IMR-90 (cell line): Measurements from ENCODE around the gene MCL1. TPM values are rescaled to one million over a fixed set of nuclear protein-coding genes. Genes with fewer than 3 reads are reported as not detected.

ENCODE experiments used
- ATAC-seq: fragments of 200-7000 bp; cut with Tn5 transposase; 2 replicates; pipeline ENCODE4 v1.9.1; 2020; ENCODE audit warnings: low read depth, mild to moderate bottlenecking, moderate library complexity
- Bru-seq: library from RNA; stranded (reverse); fragments of 400-500 nt; gene quantifications from one replicate; lab custom pipeline; 2021; lab: Mats Ljungman, UMichigan
- BruChase-seq, 2 experiments: library from RNA; stranded (reverse); fragments of 400-500 nt; gene quantifications; one replicate each; lab custom pipeline; 2021; lab: Mats Ljungman, UMichigan
- BruUV-seq: library from RNA; stranded (reverse); fragments of 400-500 nt; replicated peaks from 2 replicates; lab custom pipeline; 2021; lab: Mats Ljungman, UMichigan
- CTCF ChIA-PET: fragments of 300-600 bp; formaldehyde crosslinking; extraction: SDS; loops from one replicate; lab custom pipeline; 2021; ENCODE audit warnings: antibody characterized with exemption; lab: Yijun Ruan, JAX
- POLR2A ChIA-PET: fragments of 300-600 bp; sonication (Branson Sonifier 250); formaldehyde crosslinking; loops from one replicate; lab custom pipeline; 2022; ENCODE audit warnings: antibody characterized with exemption; ENCODE audit not compliant: unreplicated experiment; lab: Charles Lee
- DNase-seq: peaks from one replicate; pipeline ENCODE4 v3.0.0; 2013
- H2AFZ ChIP-seq: replicated peaks from 2 replicates; pipeline ENCODE3; 2013; ENCODE audit warnings: low read length, mild to moderate bottlenecking; ENCODE audit not compliant: poor library complexity
- H2AK5ac ChIP-seq: 2 replicates; pipeline ENCODE4 v1.6.1; 2013; ENCODE audit warnings: low read depth, low read length, inconsistent platforms
- H2AK9ac ChIP-seq: replicated peaks from 2 replicates; pipeline ENCODE3; 2013; ENCODE audit warnings: mild to moderate bottlenecking, low read depth, low read length, moderate library complexity; ENCODE audit not compliant: poor library complexity
- H2BK120ac ChIP-seq: 2 replicates; pipeline ENCODE4 v1.6.1; 2013; ENCODE audit warnings: low read depth, low read length, inconsistent platforms
- H2BK15ac ChIP-seq: 3 replicates; pipeline ENCODE4 v1.6.1; 2013; ENCODE audit warnings: low read depth, low read length, inconsistent platforms
- H2BK20ac ChIP-seq: 2 replicates; pipeline ENCODE4 v1.6.1; 2013; ENCODE audit warnings: low read depth, mild to moderate bottlenecking, inconsistent platforms, low read length, moderate library complexity
- H2BK5ac ChIP-seq: 2 replicates; pipeline ENCODE4 v1.6.1; 2013; ENCODE audit warnings: mild to moderate bottlenecking, low read depth, low read length, inconsistent platforms; ENCODE audit not compliant: poor library complexity, severe bottlenecking
- H3K14ac ChIP-seq: replicated peaks from 2 replicates; pipeline ENCODE4 v1.6.1; 2013; ENCODE audit warnings: low read depth, low read length, inconsistent platforms
- H3K18ac ChIP-seq: 2 replicates; pipeline ENCODE4 v1.6.1; 2013; ENCODE audit warnings: low read depth, low read length, control low read depth
- H3K23ac ChIP-seq: 2 replicates; pipeline ENCODE4 v1.6.1; 2013; ENCODE audit warnings: low read depth, low read length, inconsistent platforms
- H3K27ac ChIP-seq: 2 replicates; pipeline ENCODE4 v1.5.1; 2013; ENCODE audit warnings: mild to moderate bottlenecking, control low read depth, low read length; ENCODE audit not compliant: insufficient read depth
- H3K27me3 ChIP-seq: 2 replicates; pipeline ENCODE4 v1.6.1; 2013; ENCODE audit warnings: low read length; ENCODE audit not compliant: control insufficient read depth, insufficient read depth
- H3K36me3 ChIP-seq: 2 replicates; pipeline ENCODE4 v1.6.1; 2013; ENCODE audit warnings: low read length, mixed read lengths; ENCODE audit not compliant: control insufficient read depth, insufficient read depth
- H3K4ac ChIP-seq: 2 replicates; pipeline ENCODE4 v1.6.1; 2013; ENCODE audit warnings: low read depth, low read length, inconsistent platforms
- H3K4me1 ChIP-seq: 2 replicates; pipeline ENCODE4 v1.6.1; 2013; ENCODE audit warnings: low read length, mixed read lengths; ENCODE audit not compliant: control insufficient read depth, insufficient read depth
- H3K4me2 ChIP-seq: 2 replicates; pipeline ENCODE4 v1.6.1; 2013; ENCODE audit warnings: low read depth, mild to moderate bottlenecking, control low read depth, low read length, moderate library complexity
- H3K4me3 ChIP-seq: 2 replicates; pipeline ENCODE4 v1.5.1; 2013; ENCODE audit warnings: low read depth, mild to moderate bottlenecking, control low read depth, low read length, moderate library complexity; ENCODE audit not compliant: insufficient read depth
- H3K56ac ChIP-seq: 2 replicates; pipeline ENCODE4 v1.6.1; 2013; ENCODE audit warnings: low read length, inconsistent platforms; ENCODE audit not compliant: insufficient read depth; ENCODE audit errors: extremely low read depth
- H3K79me1 ChIP-seq, 2 experiments: 2 replicates each; pipeline ENCODE4 v1.6.1; 2013; ENCODE audit warnings: low read length in 2 of 2, inconsistent platforms in 1 of 2, low read depth in 1 of 2
- H3K9ac ChIP-seq: 2 replicates; pipeline ENCODE4 v1.6.1; 2013; ENCODE audit warnings: low read depth, low read length, control low read depth
- H3K9me1 ChIP-seq: 2 replicates; pipeline ENCODE4 v1.6.1; 2013; ENCODE audit warnings: low read length, inconsistent platforms; ENCODE audit not compliant: insufficient read depth
- H3K9me3 ChIP-seq: 2 replicates; pipeline ENCODE4 v1.6.1; 2013; ENCODE audit warnings: low read length; ENCODE audit not compliant: control insufficient read depth, insufficient read depth
- H4K20me1 ChIP-seq: 2 replicates; pipeline ENCODE4 v1.6.1; 2013; ENCODE audit warnings: low read length, inconsistent platforms; ENCODE audit not compliant: insufficient read depth
- H4K5ac ChIP-seq: 2 replicates; pipeline ENCODE4 v1.6.1; 2013; ENCODE audit warnings: mild to moderate bottlenecking, low read depth, low read length, control low read depth
- H4K8ac ChIP-seq, 2 experiments: 2 replicates each; pipeline ENCODE4 v1.6.1; 2013; ENCODE audit warnings: low read depth in 2 of 2, low read length in 2 of 2, control low read depth in 1 of 2, inconsistent platforms in 1 of 2
- H4K91ac ChIP-seq: 2 replicates; pipeline ENCODE4 v1.6.1; 2013; ENCODE audit warnings: low read depth, low read length, inconsistent platforms; ENCODE audit not compliant: insufficient read depth
- CHD1 ChIP-seq: IDR thresholded peaks from 2 replicates; pipeline ENCODE4 v1.6.1; 2012; ENCODE audit warnings: low read depth, low read length, improper control_type of control experiment
- MAFK ChIP-seq: IDR thresholded peaks from 2 replicates; pipeline ENCODE4 v1.6.1; 2012; ENCODE audit warnings: low read depth, low read length, improper control_type of control experiment
- MAZ ChIP-seq: IDR thresholded peaks from 2 replicates; pipeline ENCODE4 v1.6.1; 2012; ENCODE audit warnings: low read depth, mild to moderate bottlenecking, low read length, improper control_type of control experiment, moderate library complexity, borderline replicate concordance
- MXI1 ChIP-seq: IDR thresholded peaks from 2 replicates; pipeline ENCODE4 v1.6.1; 2012; ENCODE audit warnings: low read depth, mild to moderate bottlenecking, low read length, moderate library complexity, borderline replicate concordance
- NFE2L2 ChIP-seq: fragments of 150-350 bp; IDR thresholded peaks from 2 replicates; pipeline ENCODE4 v1.6.1; 2016; ENCODE audit warnings: low read depth, mild to moderate bottlenecking, low read length
- POLR2A ChIP-seq: IDR thresholded peaks from 2 replicates; pipeline ENCODE4 v1.6.1; 2012; ENCODE audit warnings: mild to moderate bottlenecking, low read depth, low read length
- RAD21 ChIP-seq: IDR thresholded peaks from 2 replicates; pipeline ENCODE4 v1.6.1; 2012; ENCODE audit warnings: low read length, improper control_type of control experiment
- SMC3 ChIP-seq: fragments of 150-350 bp; IDR thresholded peaks from 2 replicates; pipeline ENCODE4 v1.6.1; 2016; ENCODE audit warnings: low read depth, mild to moderate bottlenecking, antibody characterized with exemption, low read length, moderate library complexity
- WGBS, 2 experiments: methylation state at CpG; one replicate each; pipeline versions ENCODE4 v1.1.5 to v1.1.7; 2013; ENCODE audit warnings: missing lambda C conversion rate in 2 of 2; ENCODE audit not compliant: insufficient read length in 1 of 2; ENCODE audit errors: extremely low coverage in 2 of 2; 5-methylcytosine and 5-hydroxymethylcytosine counted together
- dilution Hi-C: fragments of 300-500 bp; cut with HindIII; formaldehyde crosslinking; loops from one replicate; pipeline ENCODE4 v1.14.3; 2018; ENCODE audit warnings: low sequenced_read_pairs; ENCODE audit not compliant: unreplicated experiment
- in situ Hi-C: fragments of 300-500 bp; cut with MboI; formaldehyde crosslinking; loops from 3 replicates; pipeline ENCODE4 v1.14.3; 2019; ENCODE audit warnings: low sequenced_read_pairs, inconsistent platforms, mixed read lengths
- intact Hi-C: fragments of 100-400 bp; cut with micrococcal nuclease; formaldehyde crosslinking; loops from 2 replicates; pipeline ENCODE4 v1.10.0; 2022
- long read RNA-seq: library from polyadenylated mRNA; unstranded; transcript quantifications from one replicate; pipeline ENCODE4 v2.0.0, GENCODE V29; 2021; ENCODE audit not compliant: unreplicated experiment
- polyA plus RNA-seq, 3 experiments: library from polyadenylated mRNA; depleted of rRNA; stranded (reverse); fragments of >200 nt; gene quantifications; 2 replicates each; pipeline ENCODE4 v1.2.3, GENCODE V29; 2012; ENCODE audit warnings: low replicate concordance in 1 of 3
- total RNA-seq: library from RNA; depleted of rRNA; stranded (reverse); fragments of >200 nt; gene quantifications from 2 replicates; pipeline ENCODE4 v1.2.3, GENCODE V29; 2012; rRNA removed
- TF ChIP-seq, protein P1 (sequence below): conservative IDR thresholded peaks from 2 replicates; pipeline ENCODE4 v1.5.1; 2012; ENCODE audit warnings: mild to moderate bottlenecking, low read depth, low read length, improper control_type of control experiment
- TF ChIP-seq, protein P2 (sequence below): fragments of 150-350 bp; IDR thresholded peaks from 2 replicates; pipeline ENCODE4 v1.6.1; 2016; ENCODE audit warnings: low read depth, mild to moderate bottlenecking, low read length, moderate library complexity, borderline replicate concordance

Gene MCL1
- total RNA-seq (142 and 212 TPM in 2 replicates), polyA plus RNA-seq (2012; rRNA removed) (79.5 and 88.4 TPM in 2 replicates), Bru-seq, nascent RNA (percentile 100 among the genes with signal in this experiment), BruChase-seq, experiment 1, labeled RNA remaining after a 6-hour chase (percentile 97 among the genes with signal in this experiment), BruChase-seq, experiment 2, labeled RNA remaining after a 2-hour chase (percentile 100 among the genes with signal in this experiment)
- 32.7 and 42.7 TPM in 2 replicates for polyA plus RNA-seq (2012; cell fraction: cytosol; rRNA removed)
- polyA plus RNA-seq (2012; cell fraction: nucleus; rRNA removed; ENCODE audit: low replicate concordance): 327 and 737 TPM in 2 replicates
- long read RNA-seq, transcript MCL1-202 (3 exons, 3,932 nt): major isoform, 122 of 124 reads
- long read RNA-seq, partial matches to known transcripts: 0 of 124 reads
- long read RNA-seq, other reads (novel, unspliced or antisense): 0 of 124 reads

DNA sequence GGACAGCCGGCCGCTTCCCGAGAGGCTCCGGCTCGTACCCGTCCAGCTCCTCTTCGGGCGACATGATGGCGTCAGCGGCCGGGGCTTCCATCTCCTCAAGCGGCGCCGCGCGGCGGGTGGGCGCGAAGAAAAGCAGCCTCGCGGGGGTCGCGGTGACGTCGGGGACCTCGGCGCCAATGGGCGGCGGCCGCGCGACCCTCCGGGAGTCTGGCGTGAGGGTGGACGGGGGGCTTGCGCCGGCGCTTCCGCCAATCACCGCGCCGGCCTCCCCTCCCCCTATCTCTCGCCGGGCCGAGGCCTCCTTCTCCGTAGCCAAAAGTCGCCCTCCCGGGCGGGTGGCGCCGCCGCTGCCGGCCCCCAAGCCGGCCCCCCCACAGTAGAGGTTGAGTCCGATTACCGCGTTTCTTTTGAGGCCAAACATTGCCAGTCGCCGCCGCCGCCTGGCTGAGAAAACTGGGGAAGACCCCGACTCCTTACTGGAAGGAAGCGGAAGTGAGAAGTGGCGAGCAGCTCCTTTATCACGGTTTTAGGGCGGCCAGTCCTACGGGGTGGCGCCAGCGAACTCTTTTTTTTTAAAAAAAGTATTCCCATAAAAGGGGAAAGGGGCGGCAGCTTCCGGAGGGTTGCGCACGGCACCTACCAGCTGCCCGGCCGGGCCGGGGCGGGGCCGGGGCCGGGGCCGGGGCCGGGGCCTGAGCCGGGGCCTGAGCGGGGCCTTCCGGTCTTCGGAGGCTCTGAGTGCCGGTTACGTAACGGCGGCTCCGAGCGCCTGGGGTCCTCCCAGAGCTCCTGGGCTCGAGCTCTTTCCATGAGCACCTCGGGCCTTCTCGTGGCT is at the start of gene MCL1:
Gene MCL1 (minus strand): TSS at position 501 of the 835 bp plus-strand sequence. CDS start 80 bp downstream, at position 421.
- peak within 1 kb of the TSS; percentile 100 for H3K23ac ChIP-seq
- peaks cover 51% of the 10 kb centered on the region for H4K20me1 ChIP-seq
- no peaks in the 10 kb centered on the region for H3K27me3 ChIP-seq
- peak within 1 kb of the TSS; percentile 93 for H3K9ac ChIP-seq
- peak; percentile 80 for ATAC-seq
- peaks cover 11 to 20% of the 10 kb centered on the region in 2 experiments; a peak in 3 of 4 replicates for H3K79me1 ChIP-seq
- H3K27ac ChIP-seq: peak within 1 kb of the TSS; percentile 95
- peak within 1 kb of the TSS; percentile 61 for H2BK15ac ChIP-seq
- in situ Hi-C loops: loop anchor here (5.0 kb wide), 1 partner anchor 33 kb away; no protein-coding TSS in a partner anchor
- no TSS peak for BruUV-seq
- H2AK5ac ChIP-seq: peak within 1 kb of the TSS; percentile 97
- H2AK9ac ChIP-seq: peak within 1 kb of the TSS; percentile 99
- peak within 1 kb of the TSS; percentile 88 for H2BK120ac ChIP-seq
- peak within 1 kb of the TSS; percentile 97 for H2BK5ac ChIP-seq
- peak within 1 kb of the TSS; percentile 72 to 99 for H4K8ac ChIP-seq
- H3K9me3 ChIP-seq: no peaks in the 10 kb centered on the region
- H3K36me3 ChIP-seq: peaks cover 35% of the 10 kb centered on the region
- H2AFZ ChIP-seq: peak within 1 kb of the TSS; percentile 89
- H3K9me1 ChIP-seq: peaks cover 6% of the 10 kb centered on the region; the same call in 1 of the 2 replicates
- peaks cover 8% of the 10 kb centered on the region for H3K4me1 ChIP-seq
- POLR2A ChIA-PET: interaction anchor here (0.5 to 1.6 kb wide), 24 partner anchors 8 to 429 kb away, joined by 3 to 24 read pairs (median 4); partner anchors contain the start of genes ENSA and PRUNE1
- dilution Hi-C loops: no loop called here
- H3K4me3 ChIP-seq: peak within 1 kb of the TSS; percentile 93
- H3K4ac ChIP-seq: peak within 1 kb of the TSS; percentile 100
- H2BK20ac ChIP-seq: peak within 1 kb of the TSS; percentile 47; the same call in 1 of the 2 replicates
- H4K91ac ChIP-seq: peak within 1 kb of the TSS; percentile 97
- intact Hi-C loops: loop anchor here (2.0 kb wide), 2 partner anchors 31 to 233 kb away; no protein-coding TSS in a partner anchor
- CTCF ChIA-PET: interaction anchor here (1.0 to 3.4 kb wide), 4 partner anchors 15 to 41 kb away, joined by 3 to 8 read pairs (median 5); no protein-coding TSS in a partner anchor
- DNase-seq: peak; percentile 96
- H3K14ac ChIP-seq: peak within 1 kb of the TSS; percentile 100
- H3K18ac ChIP-seq: peak within 1 kb of the TSS; percentile 93
- peak within 1 kb of the TSS; percentile 99 for H3K4me2 ChIP-seq
- H4K5ac ChIP-seq: peak within 1 kb of the TSS; percentile 92
- H3K56ac ChIP-seq: peak within 1 kb of the TSS; percentile 99
- WGBS, 2 experiments: 1% methylated on average over 22 of the region's 94 CpGs; no CpG with 5 or more reads in 1 of the 2 experiments
- no peak for TF ChIP-seq MAFK
- TF ChIP-seq, protein P1, sequence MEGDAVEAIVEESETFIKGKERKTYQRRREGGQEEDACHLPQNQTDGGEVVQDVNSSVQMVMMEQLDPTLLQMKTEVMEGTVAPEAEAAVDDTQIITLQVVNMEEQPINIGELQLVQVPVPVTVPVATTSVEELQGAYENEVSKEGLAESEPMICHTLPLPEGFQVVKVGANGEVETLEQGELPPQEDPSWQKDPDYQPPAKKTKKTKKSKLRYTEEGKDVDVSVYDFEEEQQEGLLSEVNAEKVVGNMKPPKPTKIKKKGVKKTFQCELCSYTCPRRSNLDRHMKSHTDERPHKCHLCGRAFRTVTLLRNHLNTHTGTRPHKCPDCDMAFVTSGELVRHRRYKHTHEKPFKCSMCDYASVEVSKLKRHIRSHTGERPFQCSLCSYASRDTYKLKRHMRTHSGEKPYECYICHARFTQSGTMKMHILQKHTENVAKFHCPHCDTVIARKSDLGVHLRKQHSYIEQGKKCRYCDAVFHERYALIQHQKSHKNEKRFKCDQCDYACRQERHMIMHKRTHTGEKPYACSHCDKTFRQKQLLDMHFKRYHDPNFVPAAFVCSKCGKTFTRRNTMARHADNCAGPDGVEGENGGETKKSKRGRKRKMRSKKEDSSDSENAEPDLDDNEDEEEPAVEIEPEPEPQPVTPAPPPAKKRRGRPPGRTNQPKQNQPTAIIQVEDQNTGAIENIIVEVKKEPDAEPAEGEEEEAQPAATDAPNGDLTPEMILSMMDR: 0 out of 2 replicates have a peak, but pooled peaks have one; percentile 16
- TF ChIP-seq MXI1: no peak
- TF ChIP-seq RAD21: peak; percentile 27; the same call in 1 of the 2 replicates
- peak; percentile 37; the same call in 1 of the 2 replicates for TF ChIP-seq MAZ
- peak; percentile 52 for TF ChIP-seq CHD1
- peak; percentile 33; the same call in 1 of the 2 replicates for TF ChIP-seq SMC3
- TF ChIP-seq, protein P2, sequence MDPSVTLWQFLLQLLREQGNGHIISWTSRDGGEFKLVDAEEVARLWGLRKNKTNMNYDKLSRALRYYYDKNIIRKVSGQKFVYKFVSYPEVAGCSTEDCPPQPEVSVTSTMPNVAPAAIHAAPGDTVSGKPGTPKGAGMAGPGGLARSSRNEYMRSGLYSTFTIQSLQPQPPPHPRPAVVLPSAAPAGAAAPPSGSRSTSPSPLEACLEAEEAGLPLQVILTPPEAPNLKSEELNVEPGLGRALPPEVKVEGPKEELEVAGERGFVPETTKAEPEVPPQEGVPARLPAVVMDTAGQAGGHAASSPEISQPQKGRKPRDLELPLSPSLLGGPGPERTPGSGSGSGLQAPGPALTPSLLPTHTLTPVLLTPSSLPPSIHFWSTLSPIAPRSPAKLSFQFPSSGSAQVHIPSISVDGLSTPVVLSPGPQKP: peak; percentile 96
- TF ChIP-seq NFE2L2: peak; percentile 49; the same call in 1 of the 2 replicates
- TF ChIP-seq POLR2A: peak; percentile 99
